ENCODE data around the gene KY.

The KY gene, protein sequence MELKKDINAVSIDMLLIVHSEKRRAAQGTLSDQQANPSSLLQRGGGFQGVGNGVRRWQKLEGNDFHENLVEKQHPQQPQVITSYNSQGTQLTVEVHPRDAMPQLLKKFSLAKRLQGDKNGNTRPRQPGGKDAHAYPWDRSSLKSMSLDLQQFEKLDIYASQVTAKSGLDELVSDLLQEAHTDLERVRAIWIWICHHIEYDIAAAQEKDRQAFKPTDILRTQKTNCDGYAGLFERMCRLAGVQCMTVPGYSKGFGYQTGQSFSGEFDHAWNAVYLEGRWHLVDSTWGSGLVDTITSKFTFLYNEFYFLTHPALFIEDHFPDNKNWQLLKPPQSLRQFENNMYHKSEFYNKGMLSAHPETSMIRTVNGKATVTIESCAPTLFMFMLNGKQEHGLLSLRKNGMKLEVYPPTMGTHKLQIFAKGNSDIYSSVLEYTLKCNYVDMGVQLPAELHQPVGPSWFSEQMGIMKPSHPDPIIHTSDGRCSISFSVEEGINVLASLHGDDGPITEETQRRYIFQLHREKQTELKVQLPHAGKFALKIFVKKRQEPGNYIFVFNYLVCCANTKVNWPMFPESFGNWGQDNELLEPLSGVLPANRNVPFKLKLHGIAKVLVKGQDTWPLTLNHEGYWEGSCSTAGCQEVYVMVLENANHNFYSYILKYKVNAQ

DNA sequence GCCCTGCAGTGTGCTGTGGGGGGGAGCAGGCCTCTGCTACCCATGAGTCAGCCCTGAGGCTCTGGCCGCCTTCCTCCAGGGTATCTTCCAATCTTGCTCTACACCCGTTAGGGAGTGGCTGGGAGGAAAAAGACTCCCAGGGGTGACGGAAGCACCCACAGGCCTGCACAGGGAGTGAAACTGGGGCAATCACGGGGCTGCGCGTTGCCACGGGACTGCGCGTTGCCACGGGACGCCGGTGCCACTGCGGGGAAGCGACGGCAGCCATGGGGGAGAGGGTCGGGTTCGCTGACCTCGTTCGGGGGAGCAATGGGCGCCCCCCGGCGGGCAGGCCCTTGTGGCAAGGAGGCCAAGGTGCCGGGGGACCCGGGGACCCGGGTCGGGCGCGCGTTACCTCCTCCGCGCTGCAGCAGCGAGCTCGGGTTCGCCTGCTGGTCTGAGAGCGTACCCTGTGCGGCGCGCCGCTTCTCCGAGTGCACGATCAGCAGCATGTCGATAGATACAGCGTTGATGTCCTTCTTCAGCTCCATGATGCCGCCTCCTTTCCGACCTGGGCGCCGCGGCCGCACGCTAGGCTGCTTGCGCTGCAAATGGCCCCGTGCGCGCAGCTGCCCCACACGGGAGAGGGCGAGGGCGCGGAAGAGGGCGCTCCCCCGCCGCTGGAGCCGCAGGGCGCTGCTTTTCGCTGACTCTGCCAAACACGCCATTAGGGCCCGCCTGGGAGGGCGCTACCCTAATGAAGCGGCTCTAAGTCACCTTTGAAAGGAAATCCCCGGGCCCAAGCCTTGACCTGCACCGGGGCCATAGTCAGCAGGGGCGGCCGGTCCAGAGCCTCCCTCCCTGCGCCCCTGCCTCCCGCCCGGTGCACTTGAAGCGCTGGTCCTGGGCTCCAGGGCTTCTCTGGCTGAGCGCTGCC, at the start of gene KY:
Gene KY (minus strand): TSS at position 592 of the 916 bp plus-strand sequence. CDS start 62 bp downstream, at position 530.
- peak; percentile 49 for DNase-seq (ENCODE audit: low read depth)
- Histone ChIP-seq H3K4me3 (ENCODE audit: low read length) (peak within 1 kb of the TSS; percentile 76), H3K36me3 (ENCODE audit: control insufficient read depth, insufficient read depth, low read length, severe bottlenecking) (no peaks in the 10 kb centered on the region), H3K4me1 (ENCODE audit: control insufficient read depth, insufficient read depth, low read length) (peaks cover 14% of the 10 kb centered on the region), H3K9ac (ENCODE audit: low read length) (peak within 1 kb of the TSS; percentile 43), H3K9me3 (ENCODE audit: control insufficient read depth, low read length) (no peaks in the 10 kb centered on the region), H3K27me3 (replicated peaks; ENCODE audit: control insufficient read depth, insufficient read depth, low read length) (no peaks in the 10 kb centered on the region)

DNA sequence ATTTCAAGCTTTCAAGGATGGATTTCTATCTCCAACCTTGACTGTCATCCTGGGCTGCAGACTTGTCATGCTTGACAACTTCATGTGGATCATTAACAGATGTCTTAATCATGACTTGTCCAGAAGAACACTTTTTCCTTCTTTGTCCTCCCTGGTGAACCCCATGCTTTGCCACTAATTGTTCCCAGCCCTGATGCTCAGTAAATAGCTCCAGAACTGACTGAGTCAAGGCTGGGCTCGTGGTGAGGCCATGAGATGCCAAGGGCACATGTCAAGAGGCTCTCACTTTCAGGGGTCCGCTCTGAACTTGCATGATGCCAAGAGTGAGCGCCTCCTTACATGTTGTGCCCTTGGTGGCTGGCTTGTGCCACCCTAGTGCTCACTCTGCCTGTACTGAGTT, 48.9 kb upstream of the KY start:
- no peak for DNase-seq (ENCODE audit: low read depth)
- Histone ChIP-seq H3K9ac (ENCODE audit: low read length) (no peak overlapping the region), H3K9me3 (ENCODE audit: control insufficient read depth, low read length) (no peaks in the 10 kb centered on the region), H3K36me3 (ENCODE audit: control insufficient read depth, insufficient read depth, low read length, severe bottlenecking) (no peaks in the 10 kb centered on the region), H3K27me3 (replicated peaks; ENCODE audit: control insufficient read depth, insufficient read depth, low read length) (no peaks in the 10 kb centered on the region), H3K4me3 (ENCODE audit: low read length) (no peak overlapping the region), H3K4me1 (ENCODE audit: control insufficient read depth, insufficient read depth, low read length) (no peaks in the 10 kb centered on the region)

DNA sequence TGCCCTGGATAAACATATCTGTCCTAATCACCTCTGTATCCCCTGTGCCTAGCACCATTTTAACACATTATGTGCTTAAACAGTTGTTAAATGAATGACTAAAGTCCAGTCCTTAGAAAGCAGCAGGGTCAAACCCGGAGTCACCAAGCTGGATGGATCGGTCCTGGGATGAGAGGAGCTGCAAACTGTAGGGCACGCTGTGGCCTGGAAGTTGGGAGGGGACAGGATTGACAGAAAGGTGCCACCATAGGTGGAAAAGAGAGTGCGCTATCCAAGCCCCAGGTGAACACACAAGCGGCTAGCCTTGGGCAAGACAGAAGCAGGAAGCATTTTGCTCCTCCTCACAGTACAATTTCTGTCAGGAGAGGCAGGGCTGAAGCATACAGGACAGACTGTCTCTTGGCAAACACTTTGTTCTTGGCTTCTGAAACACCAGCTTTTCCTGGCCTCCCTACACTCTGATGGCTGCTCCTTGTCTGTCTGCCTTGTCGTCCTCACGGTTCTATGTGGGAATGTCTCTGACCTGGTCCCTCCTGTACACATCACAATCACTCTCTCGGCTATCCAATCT, 48.4 kb upstream of the KY start:
- Histone ChIP-seq H3K36me3 (ENCODE audit: control insufficient read depth, insufficient read depth, low read length, severe bottlenecking) (no peaks in the 10 kb centered on the region), H3K27me3 (replicated peaks; ENCODE audit: control insufficient read depth, insufficient read depth, low read length) (no peaks in the 10 kb centered on the region), H3K4me1 (ENCODE audit: control insufficient read depth, insufficient read depth, low read length) (no peaks in the 10 kb centered on the region), H3K9me3 (ENCODE audit: control insufficient read depth, low read length) (no peaks in the 10 kb centered on the region), H3K9ac (ENCODE audit: low read length) (no peak overlapping the region), H3K4me3 (ENCODE audit: low read length) (no peak overlapping the region)
- no peak for DNase-seq (ENCODE audit: low read depth)

DNA sequence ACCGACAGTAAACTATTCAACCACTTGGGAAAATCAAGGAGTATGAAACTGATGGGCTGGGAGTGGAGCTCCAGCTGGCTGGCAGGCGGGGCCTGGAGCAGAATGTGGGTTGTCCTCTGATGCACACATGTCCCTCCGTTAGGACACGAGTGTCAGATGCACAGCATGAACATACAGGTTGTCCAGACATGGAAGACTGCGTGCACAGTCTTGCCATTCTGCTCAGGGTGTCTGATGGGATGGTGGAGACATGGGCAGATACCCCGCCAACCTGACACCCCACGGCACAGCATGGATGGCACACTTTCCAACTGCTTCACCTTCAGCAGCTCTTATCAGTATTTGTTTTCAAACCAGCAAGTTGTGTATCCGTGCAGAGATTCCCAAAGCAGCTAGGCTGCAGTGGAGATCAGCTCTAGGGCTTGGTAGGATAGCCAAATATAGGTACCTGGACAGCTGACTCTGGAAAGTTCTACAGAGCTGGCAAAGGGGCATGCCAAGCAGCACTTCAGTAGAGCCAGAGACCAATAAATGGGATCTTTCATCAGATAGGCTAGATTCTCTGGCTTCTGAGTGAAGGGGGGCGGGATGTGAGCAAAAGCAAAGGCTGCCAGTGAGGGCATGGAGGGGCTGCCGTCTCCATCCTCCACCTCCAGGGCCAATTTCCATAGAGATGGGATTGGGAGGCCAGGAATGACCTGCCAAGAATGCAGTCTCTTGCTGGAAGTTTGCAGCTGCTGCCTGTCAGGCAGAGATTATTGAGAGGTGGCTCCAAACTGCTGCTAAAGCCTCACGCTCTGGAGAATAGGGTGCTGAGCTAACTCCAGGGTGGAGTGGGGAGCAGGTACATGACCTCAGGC, 47.2 kb upstream of the KY start:
- no peak overlapping the region for H3K4me3 ChIP-seq (ENCODE audit: low read length)
- no peak for DNase-seq (ENCODE audit: low read depth)
- no peaks in the 10 kb centered on the region for H3K4me1 ChIP-seq (ENCODE audit: control insufficient read depth, insufficient read depth, low read length)
- H3K9me3 ChIP-seq (ENCODE audit: control insufficient read depth, low read length), result no peaks in the 10 kb centered on the region
- no peaks in the 10 kb centered on the region for H3K27me3 ChIP-seq (replicated peaks; ENCODE audit: control insufficient read depth, insufficient read depth, low read length)
- no peak overlapping the region for H3K9ac ChIP-seq (ENCODE audit: low read length)
- H3K36me3 ChIP-seq (ENCODE audit: control insufficient read depth, insufficient read depth, low read length, severe bottlenecking), result no peaks in the 10 kb centered on the region

DNA sequence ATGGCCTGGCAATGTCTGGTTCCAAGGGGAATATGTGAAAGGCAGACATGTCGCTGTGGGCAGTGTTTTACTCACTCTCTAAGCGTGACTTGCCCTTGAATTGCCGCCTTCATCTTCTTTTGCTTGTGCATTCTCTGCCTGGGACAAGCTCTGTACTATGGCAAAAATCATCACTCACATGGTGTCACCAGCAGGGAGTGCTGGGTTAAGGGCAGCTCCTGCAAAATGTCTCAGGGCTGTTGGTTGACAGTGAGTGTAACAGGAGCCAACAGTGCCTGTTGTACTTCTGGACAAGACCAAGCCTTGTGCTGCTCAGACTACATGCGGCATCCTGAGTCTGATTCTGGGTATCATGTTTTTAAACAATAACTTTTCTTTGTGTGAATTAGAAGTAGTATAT, 45.3 kb upstream of the KY start:
- no peaks in the 10 kb centered on the region for H3K36me3 ChIP-seq (ENCODE audit: control insufficient read depth, insufficient read depth, low read length, severe bottlenecking)
- no peak overlapping the region for H3K9ac ChIP-seq (ENCODE audit: low read length)
- H3K4me1 ChIP-seq (ENCODE audit: control insufficient read depth, insufficient read depth, low read length), result no peaks in the 10 kb centered on the region
- no peak for DNase-seq (ENCODE audit: low read depth)
- no peak overlapping the region for H3K4me3 ChIP-seq (ENCODE audit: low read length)
- H3K27me3 ChIP-seq (replicated peaks; ENCODE audit: control insufficient read depth, insufficient read depth, low read length), result no peaks in the 10 kb centered on the region
- H3K9me3 ChIP-seq (ENCODE audit: control insufficient read depth, low read length), result no peaks in the 10 kb centered on the region

DNA sequence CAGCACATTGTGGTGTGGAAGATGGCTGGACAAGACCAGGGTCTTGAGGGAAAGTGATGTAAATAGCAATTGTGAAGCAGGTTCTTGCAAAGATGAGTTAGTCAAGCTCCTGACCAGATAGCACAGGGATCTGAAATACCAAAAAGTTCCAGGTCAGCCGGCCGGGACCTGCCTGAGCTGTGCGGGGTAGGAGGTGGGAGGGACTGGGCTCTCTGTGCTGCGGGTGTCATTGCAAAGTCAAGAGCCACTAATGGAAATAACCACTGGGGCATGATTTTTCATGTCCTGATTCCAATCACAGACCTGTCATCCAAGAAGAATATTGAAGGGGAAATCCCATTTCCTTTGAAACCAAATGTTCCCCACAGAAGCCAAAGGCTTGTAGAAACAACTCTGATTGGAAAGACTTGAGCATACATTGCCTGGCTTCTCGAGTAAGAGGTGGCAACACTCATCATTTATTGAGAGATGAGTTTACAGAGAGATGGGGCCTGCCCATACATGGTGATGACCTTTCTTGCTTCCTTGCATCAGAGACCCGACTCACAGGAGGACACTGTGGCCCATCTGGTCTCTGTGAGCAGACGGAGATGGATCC, 44.2 kb upstream of the KY start:
- no peaks in the 10 kb centered on the region for H3K4me1 ChIP-seq (ENCODE audit: control insufficient read depth, insufficient read depth, low read length)
- no peaks in the 10 kb centered on the region for H3K9me3 ChIP-seq (ENCODE audit: control insufficient read depth, low read length)
- H3K36me3 ChIP-seq (ENCODE audit: control insufficient read depth, insufficient read depth, low read length, severe bottlenecking), result no peaks in the 10 kb centered on the region
- no peaks in the 10 kb centered on the region for H3K27me3 ChIP-seq (replicated peaks; ENCODE audit: control insufficient read depth, insufficient read depth, low read length)
- H3K4me3 ChIP-seq (ENCODE audit: low read length), result no peak overlapping the region
- no peak for DNase-seq (ENCODE audit: low read depth)
- H3K9ac ChIP-seq (ENCODE audit: low read length), result no peak overlapping the region

DNA sequence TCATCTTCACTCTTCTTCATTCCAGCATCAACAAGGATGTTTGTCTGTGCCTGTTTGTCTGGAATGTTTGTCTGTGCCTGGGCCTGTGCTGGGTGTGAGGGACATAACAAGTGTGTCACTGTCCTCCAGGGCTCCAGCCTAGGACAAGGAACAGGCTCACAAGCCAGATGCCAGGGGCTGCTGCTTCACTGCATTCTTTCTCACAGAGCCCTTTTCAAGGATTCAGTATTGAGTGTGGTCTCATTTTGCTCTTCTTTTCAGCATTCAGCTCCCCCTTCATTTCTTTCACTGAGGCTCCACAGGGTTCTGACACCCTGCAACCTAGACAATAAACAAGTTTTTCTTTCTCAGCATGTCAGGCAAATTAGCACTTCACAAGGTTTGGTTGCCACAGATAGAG, 43.6 kb upstream of the KY start:
- DNase-seq (ENCODE audit: low read depth), result no peak
- Histone ChIP-seq H3K9ac (ENCODE audit: low read length) (no peak overlapping the region), H3K9me3 (ENCODE audit: control insufficient read depth, low read length) (no peaks in the 10 kb centered on the region), H3K4me1 (ENCODE audit: control insufficient read depth, insufficient read depth, low read length) (no peaks in the 10 kb centered on the region), H3K4me3 (ENCODE audit: low read length) (no peak overlapping the region), H3K36me3 (ENCODE audit: control insufficient read depth, insufficient read depth, low read length, severe bottlenecking) (no peaks in the 10 kb centered on the region), H3K27me3 (replicated peaks; ENCODE audit: control insufficient read depth, insufficient read depth, low read length) (no peaks in the 10 kb centered on the region)

DNA sequence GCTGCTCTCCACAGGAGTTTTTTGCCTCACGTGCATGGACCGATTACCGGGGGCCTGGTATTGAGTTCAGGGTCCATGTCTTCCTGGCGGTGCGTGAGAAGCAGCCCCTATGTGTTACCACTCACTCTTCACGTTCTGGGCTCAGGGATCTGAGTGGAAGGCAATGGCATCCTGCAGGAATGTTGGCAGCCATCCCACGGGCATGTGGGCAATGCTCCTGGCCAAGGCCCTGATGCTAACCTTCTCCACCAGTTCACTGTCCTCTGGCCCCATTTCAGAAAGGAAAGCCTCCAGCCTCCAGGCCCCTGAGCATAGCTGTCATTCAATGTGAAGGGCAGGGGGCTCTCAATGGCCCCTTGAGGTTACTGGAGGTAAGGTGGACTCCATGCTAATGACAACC, 43.0 kb upstream of the KY start:
- no peaks in the 10 kb centered on the region for H3K27me3 ChIP-seq (replicated peaks; ENCODE audit: control insufficient read depth, insufficient read depth, low read length)
- H3K4me1 ChIP-seq (ENCODE audit: control insufficient read depth, insufficient read depth, low read length), result no peaks in the 10 kb centered on the region
- no peak overlapping the region for H3K9ac ChIP-seq (ENCODE audit: low read length)
- H3K9me3 ChIP-seq (ENCODE audit: control insufficient read depth, low read length), result no peaks in the 10 kb centered on the region
- no peaks in the 10 kb centered on the region for H3K36me3 ChIP-seq (ENCODE audit: control insufficient read depth, insufficient read depth, low read length, severe bottlenecking)
- DNase-seq (ENCODE audit: low read depth), result no peak
- no peak overlapping the region for H3K4me3 ChIP-seq (ENCODE audit: low read length)

DNA sequence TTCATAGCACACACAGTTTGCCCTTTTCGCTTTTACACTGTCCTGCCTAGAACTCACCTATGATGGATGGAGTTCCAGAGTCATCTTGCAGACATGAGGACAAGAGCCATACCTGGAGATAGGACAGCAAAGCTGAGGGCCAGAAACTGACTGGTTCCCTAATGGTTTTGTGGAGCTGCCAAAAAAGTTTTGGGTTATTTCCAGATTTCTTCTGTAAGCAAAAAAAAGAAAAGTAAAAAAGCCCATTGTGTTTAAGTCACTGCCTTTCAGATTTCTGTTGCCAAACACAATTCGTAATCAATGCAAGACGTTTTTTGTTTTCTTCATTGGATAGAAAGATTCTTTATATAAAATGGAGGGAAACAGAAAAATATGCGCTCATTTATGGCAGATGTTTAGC, 42.4 kb upstream of the KY start:
- no peak overlapping the region for H3K9ac ChIP-seq (ENCODE audit: low read length)

DNA sequence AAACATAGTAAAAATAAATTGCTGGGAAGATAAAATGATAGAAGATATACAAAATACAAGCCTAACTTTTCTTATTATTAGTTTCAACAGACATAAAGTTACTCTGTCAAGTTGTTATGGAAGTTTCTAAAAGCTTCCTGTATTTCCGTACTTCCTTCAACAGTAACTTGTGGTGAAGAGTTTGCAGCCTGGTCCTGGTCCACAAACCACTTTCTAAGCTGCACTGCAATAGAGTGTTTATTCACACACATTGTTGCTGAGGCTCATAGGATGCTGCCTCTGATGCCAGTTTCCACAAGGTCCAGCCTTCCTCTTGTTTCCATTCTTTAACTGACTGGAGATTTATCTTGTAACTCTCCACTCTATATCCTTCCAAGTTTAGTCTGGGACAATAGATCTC, 39.4 kb upstream of the KY start:
- no peaks in the 10 kb centered on the region for H3K9me3 ChIP-seq (ENCODE audit: control insufficient read depth, low read length)
- no peaks in the 10 kb centered on the region for H3K36me3 ChIP-seq (ENCODE audit: control insufficient read depth, insufficient read depth, low read length, severe bottlenecking)
- DNase-seq (ENCODE audit: low read depth), result no peak
- no peak overlapping the region for H3K4me3 ChIP-seq (ENCODE audit: low read length)
- no peaks in the 10 kb centered on the region for H3K27me3 ChIP-seq (replicated peaks; ENCODE audit: control insufficient read depth, insufficient read depth, low read length)
- H3K9ac ChIP-seq (ENCODE audit: low read length), result no peak overlapping the region
- H3K4me1 ChIP-seq (ENCODE audit: control insufficient read depth, insufficient read depth, low read length), result peaks cover 16% of the 10 kb centered on the region

More for the DNA sequence above, 42.4 kb upstream of the KY start:
- H3K27me3 ChIP-seq (replicated peaks; ENCODE audit: control insufficient read depth, insufficient read depth, low read length), result no peaks in the 10 kb centered on the region
- no peak overlapping the region for H3K4me3 ChIP-seq (ENCODE audit: low read length)
- no peaks in the 10 kb centered on the region for H3K4me1 ChIP-seq (ENCODE audit: control insufficient read depth, insufficient read depth, low read length)
- no peaks in the 10 kb centered on the region for H3K36me3 ChIP-seq (ENCODE audit: control insufficient read depth, insufficient read depth, low read length, severe bottlenecking)
- no peak for DNase-seq (ENCODE audit: low read depth)
- H3K9me3 ChIP-seq (ENCODE audit: control insufficient read depth, low read length), result no peaks in the 10 kb centered on the region

Measured in adipocyte (in vitro differentiated cells).